Motor neuron (in vitro differentiated cells): Measurements from ENCODE around the gene SPRED3. TPM values are rescaled to one million over a fixed set of nuclear protein-coding genes. Genes with fewer than 3 reads are reported as not detected.
A peak's percentile ranks its signal among the peaks of the same experiment; 100 is the strongest.
"Not testable (repeated sequence)": the region's sequence is repeated elsewhere in the genome, so short reads cannot be mapped to it uniquely, and the experiment has no call there.

Source experiments
- ATAC-seq, 8 experiments: fragments of 200-7000 bp; cut with Tn5 transposase; replicated peaks in 6 of 8; 2 replicates each; pipeline ENCODE4 v1.8.0; 2021; ENCODE audit warnings: mild to moderate bottlenecking in 8 of 8, moderate library complexity in 8 of 8
- H3K27ac ChIP-seq, 2 donors: fragments of 250-450 bp; sonication (Bioruptor Pico); 2 replicates each; pipeline ENCODE4 v1.9.0; 2021; ENCODE audit warnings: antibody characterized with exemption in 2 of 2, mild to moderate bottlenecking in 2 of 2, moderate library complexity in 1 of 2
- H3K4me1 ChIP-seq, 2 donors: fragments of 250-450 bp; sonication (Bioruptor Pico); replicated peaks in 1 of 2; 2 replicates each; pipeline ENCODE4 v1.6.1; 2021; ENCODE audit warnings: antibody characterized with exemption in 2 of 2, mild to moderate bottlenecking in 2 of 2, moderate library complexity in 1 of 2
- H3K4me3 ChIP-seq, 5 donors: fragments of 250-450 bp; sonication (Bioruptor Pico); 2 replicates each; pipeline ENCODE4 v1.9.0; 2021; ENCODE audit warnings: antibody characterized with exemption in 5 of 5, mild to moderate bottlenecking in 5 of 5, moderate library complexity in 4 of 5
- WGBS, 10 experiments: fragments of 450-650 bp; shearing (Covaris generic); methylation state at CpG; one replicate each; pipeline ENCODE4 v1.0.0; 2022; 5-methylcytosine and 5-hydroxymethylcytosine counted together
- in situ Hi-C, 9 experiments: fragments of 400-800 bp; cut with MboI; loops; one replicate each; pipeline ENCODE4 v1.15.0; 2021; ENCODE audit warnings: low sequenced_read_pairs in 9 of 9, low pct_unique_long_range_greater_than_20kb in 2 of 9; ENCODE audit not compliant: unreplicated experiment in 9 of 9
- total RNA-seq, 8 experiments: library from RNA; unstranded; fragments of 300-600 nt; gene quantifications; 2 replicates each; pipeline versions ENCODE4 v1.2.3 to v1.2.4, GENCODE V29; 2022

The SPRED3 gene
- total RNA-seq, 8 experiments from 2014 or later = 0.87 to 7.6 (median 3.8) TPM

GRCh38 chr19:38412961-38413360 is 24.5 kb downstream of the SPRED3 start:
- no peak for ATAC-seq
- peaks cover under 1 to 5% of the 10 kb centered on the region in 2 donors for H3K4me1 ChIP-seq
- no peak overlapping the region for H3K27ac ChIP-seq
- WGBS, 10 experiments = 44 to 87% (median 74%) methylated on average over 3 of the region's 11 CpGs; no CpG with 5 or more reads in 6 of the 10 experiments
- no peak overlapping the region for H3K4me3 ChIP-seq
- in situ Hi-C loops = loop anchor here in 6 of 9 experiments (25.0 kb wide), 3 partner anchors 224 to 524 kb away; partner anchors contain the start of genes CCER2 (in 3 of the 6), ACTN4 (in 2 of the 6), MRPS12 (in 1 of the 6) and SARS2 (in 1 of the 6)

- WGBS, 10 experiments = 70 to 100% (median 95%) methylated on average over 1 to 4 of the region's 6 CpGs; no CpG with 5 or more reads in 7 of the 10 experiments
- no peak overlapping the region for H3K27ac ChIP-seq
- H3K4me3 ChIP-seq = no peak overlapping the region
- ATAC-seq = no peak
- peaks cover 5 to 9% of the 10 kb centered on the region in 2 donors for H3K4me1 ChIP-seq
- in situ Hi-C loops = loop anchor here in 6 of 9 experiments (25.0 kb wide), 3 partner anchors 224 to 524 kb away; partner anchors contain the start of genes CCER2 (in 3 of the 6), ACTN4 (in 2 of the 6), MRPS12 (in 1 of the 6) and SARS2 (in 1 of the 6)
These were observed 24.9 kb downstream of the SPRED3 start for GRCh38 chr19:38413416-38413815.

GRCh38 chr19:38417146-38417543 is 28.6 kb downstream of the SPRED3 start:
- Histone ChIP-seq H3K4me1 (peaks cover 6 to 9% of the 10 kb centered on the region in 2 donors), H3K4me3 (no peak overlapping the region), H3K27ac (no peak overlapping the region)
- 0 to 100% (median 80%) methylated on average over 1 to 8 of the region's 8 CpGs; no CpG with 5 or more reads in 3 of the 10 experiments for WGBS, 10 experiments
- in situ Hi-C loops = loop anchor here in 6 of 9 experiments (25.0 kb wide), 3 partner anchors 220 to 520 kb away; partner anchors contain the start of genes CCER2 (in 3 of the 6), ACTN4 (in 2 of the 6), MRPS12 (in 1 of the 6) and SARS2 (in 1 of the 6)
- ATAC-seq = no peak

- Histone ChIP-seq H3K4me1 (peaks cover 6 to 9% of the 10 kb centered on the region in 2 donors), H3K27ac (no peak overlapping the region), H3K4me3 (peak overlapping the region in 4 of 5 donors; percentile 4 to 19 (median 16))
- ATAC-seq = peak; percentile 68 to 94 (median 78)
- WGBS, 10 experiments = 0 to 100% (median 64%) methylated on average over 1 to 5 of the region's 49 CpGs; no CpG with 5 or more reads in 5 of the 10 experiments
- in situ Hi-C loops = loop anchor here in 6 of 9 experiments (25.0 kb wide), 3 partner anchors 219 to 519 kb away; partner anchors contain the start of genes CCER2 (in 3 of the 6), ACTN4 (in 2 of the 6), MRPS12 (in 1 of the 6) and SARS2 (in 1 of the 6)
These were observed 29.3 kb downstream of the SPRED3 start for GRCh38 chr19:38417544-38418506.

GRCh38 chr19:38420935-38421334 is 32.4 kb downstream of the SPRED3 start:
- ATAC-seq = no peak
- no peak overlapping the region for H3K27ac ChIP-seq
- 82 to 100% methylated on average over 1 to 2 of the region's 9 CpGs; no CpG with 5 or more reads in 8 of the 10 experiments for WGBS, 10 experiments
- peaks cover 7 to 14% of the 10 kb centered on the region in 2 donors for H3K4me1 ChIP-seq
- H3K4me3 ChIP-seq = no peak overlapping the region
- in situ Hi-C loops = loop anchor here in 6 of 9 experiments (25.0 kb wide), 3 partner anchors 216 to 516 kb away; partner anchors contain the start of genes CCER2 (in 3 of the 6), ACTN4 (in 2 of the 6), MRPS12 (in 1 of the 6) and SARS2 (in 1 of the 6)

- Histone ChIP-seq H3K27ac (no peak overlapping the region), H3K4me1 (peaks cover 11 to 17% of the 10 kb centered on the region in 2 donors), H3K4me3 (no peak overlapping the region)
- no peak for ATAC-seq
- in situ Hi-C loops = loop anchor here in 6 of 9 experiments (25.0 kb wide), 3 partner anchors 215 to 515 kb away; partner anchors contain the start of genes CCER2 (in 3 of the 6), ACTN4 (in 2 of the 6), MRPS12 (in 1 of the 6) and SARS2 (in 1 of the 6)
- WGBS, 10 experiments = 56 to 87% (median 80%) methylated on average over 1 to 13 of the region's 14 CpGs; no CpG with 5 or more reads in 3 of the 10 experiments
These were observed 33.4 kb downstream of the SPRED3 start for GRCh38 chr19:38421856-38422255.

GRCh38 chr19:38422438-38422837 is 33.9 kb downstream of the SPRED3 start:
- Histone ChIP-seq H3K4me1 (peaks cover 11 to 17% of the 10 kb centered on the region in 2 donors), H3K4me3 (no peak overlapping the region), H3K27ac (no peak overlapping the region)
- WGBS, 10 experiments = 40 to 100% (median 71%) methylated on average over 1 to 5 of the region's 7 CpGs; no CpG with 5 or more reads in 2 of the 10 experiments
- in situ Hi-C loops = loop anchor here in 6 of 9 experiments (25.0 kb wide), 3 partner anchors 215 to 515 kb away; partner anchors contain the start of genes CCER2 (in 3 of the 6), ACTN4 (in 2 of the 6), MRPS12 (in 1 of the 6) and SARS2 (in 1 of the 6)
- peak in 1 of 8 experiments; percentile 10 for ATAC-seq

- no peak overlapping the region for H3K27ac ChIP-seq
- peaks cover 5 to 8% of the 10 kb centered on the region in 2 donors for H3K4me1 ChIP-seq
- no peak for ATAC-seq
- in situ Hi-C loops = loop anchor here in 6 of 9 experiments (25.0 kb wide), 3 partner anchors 213 to 513 kb away; partner anchors contain the start of genes CCER2 (in 3 of the 6), ACTN4 (in 2 of the 6), MRPS12 (in 1 of the 6) and SARS2 (in 1 of the 6)
- H3K4me3 ChIP-seq = no peak overlapping the region
- 0 to 82% (median 39%) methylated on average over 1 to 2 of the region's 5 CpGs; no CpG with 5 or more reads in 6 of the 10 experiments for WGBS, 10 experiments
These were observed 35.8 kb downstream of the SPRED3 start for GRCh38 chr19:38424272-38424671.

- 15 to 100% (median 95%) methylated on average over 1 to 4 of the region's 7 CpGs; no CpG with 5 or more reads in 4 of the 10 experiments for WGBS, 10 experiments
- no peak overlapping the region for H3K27ac ChIP-seq
- no peak overlapping the region for H3K4me3 ChIP-seq
- in situ Hi-C loops = no loop called here
- peak in 1 of 8 experiments; percentile 24 for ATAC-seq
- peaks cover 5 to 8% of the 10 kb centered on the region in 2 donors for H3K4me1 ChIP-seq
These were observed 36.8 kb downstream of the SPRED3 start for GRCh38 chr19:38425222-38425809.

- H3K4me3 ChIP-seq = no peak within 1 kb of the TSS
These were observed 37.4 kb downstream of the SPRED3 start, which contains the start of gene RASGRP4 for GRCh38 chr19:38425810-38426466. TSS of gene RASGRP4 (minus strand) at chr19:38426219. CDS start at chr19:38426091, 128 bp downstream.

GRCh38 chr19:38427035-38427677 is 38.7 kb downstream of the SPRED3 start:
- ATAC-seq, H3K4me1 ChIP-seq, in situ Hi-C loops, H3K4me3 ChIP-seq, H3K27ac ChIP-seq: not testable (repeated sequence)
- WGBS, 10 experiments = 0 to 89% (median 80%) methylated on average over 1 to 8 of the region's 17 CpGs; no CpG with 5 or more reads in 1 of the 10 experiments

More at GRCh38 chr19:38425810-38426466, 37.4 kb downstream of the SPRED3 start, which contains the start of gene RASGRP4:
- in situ Hi-C loops = no loop called here
- Histone ChIP-seq H3K27ac (no peak within 1 kb of the TSS), H3K4me1 (peaks cover 5 to 8% of the 10 kb centered on the region in 2 donors)
- peak in 5 of 8 experiments; percentile 10 to 44 (median 14) for ATAC-seq
- WGBS, 10 experiments = 20 to 76% (median 44%) methylated on average over 1 to 6 of the region's 20 CpGs; no CpG with 5 or more reads in 4 of the 10 experiments
